Measurements from ENCODE around the gene H2BK1.

DNA sequence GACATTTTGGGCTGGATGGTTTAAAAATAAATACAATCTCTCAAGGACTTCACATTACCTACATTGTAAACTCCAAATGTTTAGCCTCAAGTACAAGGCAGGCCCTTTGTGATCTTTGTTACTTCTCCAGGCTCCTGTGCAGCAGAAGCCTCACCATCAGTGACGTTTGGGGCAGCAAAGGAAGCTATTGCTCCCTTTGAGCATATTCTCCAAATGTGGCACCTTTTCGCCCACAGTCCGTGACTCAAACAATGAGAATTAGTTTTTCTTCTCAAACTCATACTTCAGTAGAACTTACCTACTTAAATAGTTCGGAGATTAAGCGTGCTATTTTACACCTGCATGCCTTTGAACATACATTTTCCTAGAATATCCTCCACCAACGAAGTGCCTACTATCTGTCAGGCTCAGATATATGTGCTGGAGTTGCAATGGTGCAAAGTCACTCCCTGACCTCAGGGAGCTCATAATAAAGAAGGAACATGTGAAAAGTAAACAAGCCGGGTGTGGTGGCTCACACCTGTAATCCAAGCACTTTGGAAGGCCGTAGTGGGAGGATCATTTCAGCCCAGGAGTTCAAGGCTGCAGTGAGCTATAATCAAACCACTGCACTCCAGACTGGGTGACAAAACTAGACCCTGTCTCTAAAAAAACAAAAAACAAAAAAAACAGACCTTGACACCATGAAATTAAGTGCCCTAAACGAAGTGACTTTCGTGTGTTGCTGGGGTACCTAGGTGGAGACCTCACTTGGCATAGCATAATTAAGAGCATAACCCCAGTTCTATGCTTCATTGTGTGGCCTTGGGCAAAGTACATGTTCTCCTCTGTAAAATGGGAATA lies 18.0 kb upstream of the H2BK1 start:
- TF ChIP-seq, protein P1, sequence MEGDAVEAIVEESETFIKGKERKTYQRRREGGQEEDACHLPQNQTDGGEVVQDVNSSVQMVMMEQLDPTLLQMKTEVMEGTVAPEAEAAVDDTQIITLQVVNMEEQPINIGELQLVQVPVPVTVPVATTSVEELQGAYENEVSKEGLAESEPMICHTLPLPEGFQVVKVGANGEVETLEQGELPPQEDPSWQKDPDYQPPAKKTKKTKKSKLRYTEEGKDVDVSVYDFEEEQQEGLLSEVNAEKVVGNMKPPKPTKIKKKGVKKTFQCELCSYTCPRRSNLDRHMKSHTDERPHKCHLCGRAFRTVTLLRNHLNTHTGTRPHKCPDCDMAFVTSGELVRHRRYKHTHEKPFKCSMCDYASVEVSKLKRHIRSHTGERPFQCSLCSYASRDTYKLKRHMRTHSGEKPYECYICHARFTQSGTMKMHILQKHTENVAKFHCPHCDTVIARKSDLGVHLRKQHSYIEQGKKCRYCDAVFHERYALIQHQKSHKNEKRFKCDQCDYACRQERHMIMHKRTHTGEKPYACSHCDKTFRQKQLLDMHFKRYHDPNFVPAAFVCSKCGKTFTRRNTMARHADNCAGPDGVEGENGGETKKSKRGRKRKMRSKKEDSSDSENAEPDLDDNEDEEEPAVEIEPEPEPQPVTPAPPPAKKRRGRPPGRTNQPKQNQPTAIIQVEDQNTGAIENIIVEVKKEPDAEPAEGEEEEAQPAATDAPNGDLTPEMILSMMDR (IDR thresholded peaks at IDR 0.05): no peak
- TF ChIP-seq POLR2A (IDR thresholded peaks at IDR 0.05): no peak

Measured in lower leg skin (tissue), 3 donors.